GM11168 (cell line): Measurements from ENCODE around the gene CENPX.
"Not testable (repeated sequence)": the region's sequence is repeated elsewhere in the genome, so short reads cannot be mapped to it uniquely, and the experiment has no call there.

Source experiments
- in situ Hi-C: fragments of 300-500 bp; cut with MboI; formaldehyde crosslinking; loops from one replicate; pipeline ENCODE4 v1.12.0; 2022; ENCODE audit warnings: low sequenced_read_pairs; ENCODE audit not compliant: unreplicated experiment

Gene CENPX

DNA sequence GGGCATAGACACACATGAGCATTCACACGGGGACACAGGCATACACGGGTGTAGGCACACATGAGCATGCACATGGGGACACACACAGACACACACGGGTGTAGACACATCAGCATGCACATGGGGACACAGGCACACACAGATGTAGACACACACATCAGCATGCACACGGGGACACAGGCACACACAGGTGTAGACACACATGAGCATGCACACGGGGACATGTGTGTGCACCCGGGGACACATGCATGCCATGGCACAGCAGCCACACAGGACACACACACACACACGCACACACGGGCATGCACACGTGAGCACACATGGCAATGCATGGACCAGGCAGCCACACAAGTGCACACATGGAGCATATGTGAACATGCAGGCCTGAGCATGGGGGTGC, 20.0 kb upstream of the CENPX start:
- in situ Hi-C loops, result no loop called here

DNA sequence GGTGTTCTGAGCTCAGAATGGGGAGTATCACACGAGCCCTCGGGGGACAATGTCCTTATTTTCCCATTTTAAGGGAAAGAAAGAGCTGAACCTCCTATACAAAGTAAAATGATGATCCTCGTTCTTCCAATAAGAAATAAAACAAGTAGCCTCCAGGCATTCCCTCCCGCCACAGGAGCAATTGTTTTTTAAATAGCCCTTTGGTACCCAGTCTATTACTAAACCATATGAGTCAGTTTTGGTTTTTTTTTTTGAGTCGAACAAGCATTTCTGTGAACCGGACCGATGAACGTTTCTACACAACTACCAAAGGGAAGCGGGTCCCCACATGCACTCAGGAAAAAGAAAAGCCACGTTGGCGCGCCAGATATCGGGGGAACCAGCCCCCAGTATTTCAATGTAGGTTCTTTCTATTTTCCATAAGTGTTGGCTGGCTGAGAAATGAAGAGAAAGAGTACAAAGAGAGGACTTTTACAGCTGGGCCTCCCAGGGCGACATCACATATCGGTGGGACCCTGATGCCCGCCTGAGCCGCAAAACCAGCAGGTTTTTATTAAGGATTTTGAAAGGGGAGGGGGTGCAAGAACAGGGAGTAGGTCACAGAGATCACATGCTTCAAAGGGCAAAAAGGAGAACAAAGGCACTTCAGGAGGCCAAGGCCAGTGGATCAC, 18.6 kb upstream of the CENPX start:
- in situ Hi-C loops, result no loop called here

DNA sequence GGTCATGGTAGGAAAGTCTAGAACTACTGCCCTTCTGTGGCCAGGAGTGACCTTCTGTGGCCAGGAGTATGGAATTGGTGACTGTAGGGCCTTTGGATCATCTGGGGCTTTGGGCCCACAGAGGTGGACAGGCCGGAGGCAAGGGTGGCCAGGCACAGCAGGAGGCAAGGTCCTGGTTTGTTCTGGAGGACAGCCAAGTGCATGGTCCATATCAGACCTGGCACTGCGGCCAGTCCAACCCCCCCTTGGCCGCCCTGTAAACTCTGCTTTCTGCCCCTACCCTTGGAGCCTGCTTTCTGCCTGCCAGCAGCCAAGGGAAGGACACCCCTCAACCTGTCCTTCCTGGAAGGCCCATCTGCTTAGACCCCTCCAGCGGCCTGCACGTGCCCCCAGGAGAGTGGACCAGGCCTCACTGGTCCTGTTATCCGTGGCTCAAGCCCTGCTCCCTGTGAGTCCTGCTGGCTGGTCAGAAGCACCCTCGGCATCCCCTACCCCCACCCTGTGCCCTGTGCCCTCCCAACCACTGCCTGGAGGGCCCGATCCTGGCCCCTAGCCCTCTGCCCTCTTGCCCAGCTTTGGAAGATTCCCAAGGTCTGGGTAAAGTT, 17.1 kb upstream of the CENPX start:
- in situ Hi-C loops, result no loop called here

DNA sequence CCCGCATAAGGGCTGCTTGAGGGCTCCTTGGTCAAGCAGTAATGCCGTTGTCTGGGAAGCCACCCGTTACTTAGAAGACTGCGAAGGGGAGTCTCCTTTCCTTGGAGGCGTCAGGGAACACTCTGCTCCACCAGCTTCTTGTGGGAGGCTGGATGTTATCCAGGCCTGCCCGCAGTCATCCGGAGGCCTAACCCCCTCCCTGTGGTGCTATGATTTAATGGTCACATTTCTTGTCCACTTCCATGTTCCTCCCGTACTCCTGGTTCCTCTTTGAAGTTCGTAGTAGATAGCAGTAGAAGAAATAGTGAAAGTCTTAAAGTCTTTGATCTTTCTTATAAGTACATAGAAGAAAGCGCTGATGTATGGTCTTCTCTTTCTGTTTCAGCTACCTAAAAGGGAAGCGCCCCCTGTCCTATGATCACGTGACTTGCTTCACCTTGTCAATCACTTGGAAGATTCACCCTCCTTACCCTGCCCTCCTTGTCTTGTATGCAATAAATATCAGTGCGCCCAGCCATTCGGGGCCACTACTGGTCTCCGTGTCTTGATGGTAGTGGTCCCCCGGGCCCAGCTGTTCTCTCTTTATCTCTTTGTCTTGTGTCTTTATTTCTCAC, 16.2 kb upstream of the CENPX start:
- in situ Hi-C loops, result not testable (repeated sequence)

DNA sequence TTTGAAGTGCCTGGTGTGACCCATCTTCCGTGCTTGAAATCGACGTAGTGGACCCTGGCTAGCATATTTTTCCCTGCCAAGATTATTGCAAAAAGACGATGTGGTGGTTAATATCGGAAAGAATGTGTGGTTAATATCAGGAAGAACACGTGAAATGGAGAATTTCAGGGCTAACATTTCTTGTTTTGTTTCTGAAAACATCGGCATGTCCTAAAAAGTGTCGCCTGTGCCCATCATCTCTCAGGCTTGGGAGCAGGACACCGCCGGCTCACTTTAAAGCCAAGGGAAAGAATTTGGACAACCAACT, 15.2 kb upstream of the CENPX start:
- in situ Hi-C loops, result no loop called here

DNA sequence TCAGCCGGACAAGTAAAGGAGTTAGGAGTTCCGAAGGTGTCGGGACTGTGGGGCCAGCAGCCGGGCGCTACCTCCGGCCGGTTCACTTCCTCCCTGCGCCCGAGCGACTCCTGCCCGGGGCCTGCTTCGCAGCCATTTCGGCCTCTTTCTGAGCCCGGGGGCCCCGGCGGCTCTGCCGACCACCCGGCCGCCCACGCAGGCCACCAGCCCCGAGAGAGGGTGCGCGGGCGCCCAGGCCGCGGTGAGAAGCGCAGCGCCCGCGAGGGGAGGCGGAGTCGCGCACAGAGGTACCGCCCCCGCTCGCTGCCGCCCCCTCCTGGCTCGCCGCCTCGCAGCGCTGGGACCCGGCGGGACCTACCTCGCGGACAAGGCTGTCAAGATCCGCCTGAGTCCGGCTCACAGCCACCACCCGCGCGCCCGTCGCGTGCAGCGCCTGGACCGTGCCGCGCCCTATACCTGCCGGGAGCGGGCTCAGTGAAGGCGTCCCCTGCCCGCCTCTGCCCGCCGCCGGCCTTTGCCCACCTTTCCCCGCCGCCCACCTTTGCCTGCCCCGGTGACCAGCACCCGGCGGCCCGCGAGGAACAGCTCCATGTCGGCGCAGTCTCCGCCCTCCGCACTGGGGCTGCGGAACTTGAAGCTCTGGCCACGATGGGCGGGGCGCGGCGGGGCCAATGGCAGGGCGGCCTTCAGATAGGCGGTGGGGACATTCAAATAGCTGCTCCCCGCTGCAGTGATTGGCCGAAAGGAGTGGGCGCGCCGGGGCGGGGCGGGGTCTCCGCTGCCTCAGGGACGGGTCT, 14.6 kb upstream of the CENPX start, which contains the start of gene DCXR:
Gene DCXR (minus strand): TSS at position 606 of the 797 bp plus-strand sequence. CDS start 15 bp downstream, at position 591.
- in situ Hi-C loops, result no loop called here

DNA sequence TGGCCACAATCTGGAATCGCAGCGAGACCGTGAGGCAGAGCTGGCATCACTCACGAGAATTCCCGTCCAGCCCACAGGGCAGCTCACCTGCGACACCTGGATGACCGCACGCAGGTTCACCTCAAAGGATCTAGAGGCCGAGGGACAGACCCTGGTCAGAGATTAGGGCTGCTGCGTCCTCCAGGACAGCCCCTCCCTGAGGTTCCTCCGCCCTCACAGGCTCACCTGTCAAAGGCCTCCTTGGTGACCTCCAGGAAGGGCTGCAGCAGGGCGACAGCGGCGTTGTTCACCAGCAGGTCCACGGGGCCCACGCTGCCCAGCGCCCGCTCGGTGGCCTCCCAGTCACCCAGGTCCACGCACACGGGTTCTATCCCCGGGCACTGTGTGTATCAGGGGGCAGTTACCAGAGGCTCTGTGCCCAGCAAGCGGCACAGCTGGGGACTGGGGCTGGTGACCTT, 14.0 kb upstream of the CENPX start:
- in situ Hi-C loops, result no loop called here

DNA sequence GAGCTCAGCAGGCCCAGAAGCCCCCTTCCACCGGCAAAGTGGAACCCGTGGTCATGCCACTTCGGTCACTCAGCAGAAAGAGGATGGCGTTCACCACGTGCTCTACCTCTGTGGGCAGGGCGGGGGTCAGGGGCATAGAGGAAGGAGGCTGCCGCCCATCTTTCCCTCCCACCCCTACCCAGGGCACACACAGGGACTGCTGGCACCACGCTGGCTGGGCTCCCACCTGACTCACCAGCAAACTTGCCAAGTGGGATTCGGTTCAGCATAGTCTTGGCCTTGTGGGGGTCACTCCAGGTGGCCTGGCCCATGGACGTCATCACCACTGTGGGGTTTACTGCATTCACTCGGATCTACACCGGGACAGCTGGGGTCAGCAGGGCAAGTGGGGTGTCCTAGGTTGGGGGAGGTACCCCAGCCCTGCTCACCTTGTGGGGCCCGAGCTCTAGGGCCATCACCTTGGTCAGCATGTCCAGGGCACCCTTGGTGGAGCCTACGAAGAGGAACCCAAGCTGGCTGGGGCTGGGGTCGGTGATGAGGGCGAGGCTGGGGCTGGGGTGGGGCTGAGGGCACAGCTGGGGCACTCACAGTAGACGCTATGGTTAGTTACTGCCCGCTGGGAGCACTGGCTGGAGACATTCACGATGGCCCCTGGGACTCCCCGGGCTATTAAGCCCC, 13.4 kb upstream of the CENPX start:
- in situ Hi-C loops, result no loop called here

DNA sequence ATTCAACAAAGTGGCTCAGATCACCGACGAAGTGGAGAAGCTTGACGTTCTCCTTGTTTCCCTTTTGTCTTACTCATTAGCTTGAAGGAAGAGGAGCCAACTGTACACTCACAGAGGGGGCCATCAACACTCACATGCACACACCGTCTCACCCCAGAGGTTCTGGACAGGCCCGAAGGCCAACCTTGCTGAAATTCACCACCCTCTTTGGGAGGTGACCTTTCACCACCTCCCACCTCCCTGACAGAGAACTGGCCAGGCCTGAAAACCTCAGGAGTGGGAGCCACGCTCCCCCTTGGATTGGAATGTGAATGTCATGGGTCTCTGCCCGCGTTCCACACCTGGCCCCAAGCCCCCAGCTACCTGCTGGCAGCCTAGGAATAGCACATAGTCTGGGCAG, 12.8 kb upstream of the CENPX start:
- in situ Hi-C loops, result no loop called here

DNA sequence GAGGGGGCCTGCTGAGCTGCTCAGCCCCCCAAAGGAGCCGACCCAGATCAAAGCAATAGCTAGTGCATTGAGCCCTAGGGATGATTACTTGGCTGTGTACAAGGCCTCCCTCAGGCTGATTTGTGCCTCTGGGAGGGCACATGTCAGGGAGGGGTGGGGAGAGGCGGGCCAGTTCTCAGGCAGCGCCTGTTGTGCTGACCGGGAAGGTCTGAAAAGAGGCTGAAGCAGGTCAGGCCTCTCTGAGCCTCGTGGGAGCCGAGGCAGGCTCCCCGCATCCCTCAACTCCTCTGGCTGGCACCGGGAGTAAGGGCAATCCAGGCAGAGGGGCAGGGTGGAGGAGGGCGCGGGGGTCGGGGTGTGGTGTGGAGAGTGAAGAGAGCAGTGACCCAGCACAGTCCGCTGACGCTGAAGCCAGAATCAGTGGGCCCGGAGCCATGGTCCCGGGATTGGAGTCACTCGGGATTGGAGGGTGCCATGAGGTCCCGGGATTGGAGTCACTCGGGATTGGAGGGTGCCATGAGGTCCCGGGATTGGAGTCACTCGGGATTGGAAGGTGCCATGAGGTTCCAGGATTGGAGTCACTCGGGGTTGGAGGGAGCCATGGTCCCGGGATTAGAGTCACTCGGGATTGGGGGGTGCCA, 11.8 kb upstream of the CENPX start:
- in situ Hi-C loops, result no loop called here

DNA sequence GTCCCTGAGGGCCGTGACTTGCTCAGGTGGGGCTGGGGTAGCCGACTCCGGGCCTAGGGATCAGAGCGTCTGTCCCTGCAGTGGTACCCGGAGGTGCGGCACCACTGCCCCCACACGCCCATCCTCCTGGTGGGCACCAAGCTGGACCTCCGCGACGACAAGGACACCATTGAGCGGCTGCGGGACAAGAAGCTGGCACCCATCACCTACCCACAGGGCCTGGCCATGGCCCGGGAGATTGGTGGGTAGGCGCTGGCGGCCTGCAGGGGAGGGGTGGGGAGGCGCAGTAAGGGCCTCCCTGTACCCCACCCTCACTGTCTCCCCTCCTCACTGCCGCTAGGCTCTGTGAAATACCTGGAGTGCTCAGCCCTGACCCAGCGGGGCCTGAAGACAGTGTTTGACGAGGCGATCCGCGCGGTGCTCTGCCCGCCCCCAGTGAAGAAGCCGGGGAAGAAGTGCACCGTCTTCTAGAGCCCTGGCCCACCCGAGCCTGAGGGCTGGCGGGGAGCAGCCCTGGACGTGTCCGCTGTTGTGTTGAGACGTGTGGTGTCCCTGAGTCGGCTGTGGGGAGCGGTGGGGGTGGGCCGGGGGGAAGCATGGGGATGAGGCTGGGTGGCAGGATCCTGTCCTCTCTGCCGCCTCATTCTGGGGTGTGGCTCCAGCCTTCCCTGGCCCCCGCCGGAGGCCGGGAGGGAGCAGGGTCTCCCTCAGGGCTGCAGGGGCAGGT, 10.8 kb upstream of the CENPX start:
- in situ Hi-C loops, result no loop called here

DNA sequence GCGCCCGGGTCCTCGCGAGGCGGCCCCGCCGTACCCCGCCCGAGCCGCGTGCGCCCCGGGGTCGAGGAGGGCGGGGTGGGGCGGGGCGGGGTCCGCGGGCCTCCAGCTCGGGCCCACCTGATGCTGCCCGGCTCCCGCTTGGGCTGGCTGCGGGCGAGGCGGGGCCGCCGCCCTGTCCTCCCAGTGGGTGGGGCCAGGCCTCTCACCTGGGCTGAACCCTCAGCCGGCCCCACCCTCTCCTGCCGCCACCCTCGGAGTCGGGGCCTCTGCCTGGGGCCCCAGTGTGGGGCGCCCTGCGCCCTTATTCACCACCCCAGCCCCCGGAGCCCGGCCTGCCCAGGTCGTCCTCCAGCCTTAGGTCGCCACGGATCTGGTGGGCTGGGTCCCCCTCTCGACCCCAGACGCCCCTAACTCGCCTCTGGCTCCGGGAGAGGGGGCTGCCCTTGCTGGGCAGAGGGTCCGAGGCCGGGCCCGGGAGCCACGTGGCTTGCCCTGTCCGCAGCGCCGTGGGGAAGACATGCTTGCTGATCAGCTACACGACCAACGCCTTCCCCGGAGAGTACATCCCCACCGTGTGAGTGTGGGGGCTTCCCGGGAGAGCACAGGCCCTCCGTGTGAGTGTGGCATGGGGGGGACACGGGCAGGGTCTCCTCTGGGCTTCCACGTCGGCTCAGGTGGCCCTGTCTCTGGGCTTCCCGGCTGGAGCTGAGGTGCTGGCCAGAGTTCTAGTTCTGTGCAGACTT, 9.4 kb upstream of the CENPX start:
- in situ Hi-C loops, result no loop called here

DNA sequence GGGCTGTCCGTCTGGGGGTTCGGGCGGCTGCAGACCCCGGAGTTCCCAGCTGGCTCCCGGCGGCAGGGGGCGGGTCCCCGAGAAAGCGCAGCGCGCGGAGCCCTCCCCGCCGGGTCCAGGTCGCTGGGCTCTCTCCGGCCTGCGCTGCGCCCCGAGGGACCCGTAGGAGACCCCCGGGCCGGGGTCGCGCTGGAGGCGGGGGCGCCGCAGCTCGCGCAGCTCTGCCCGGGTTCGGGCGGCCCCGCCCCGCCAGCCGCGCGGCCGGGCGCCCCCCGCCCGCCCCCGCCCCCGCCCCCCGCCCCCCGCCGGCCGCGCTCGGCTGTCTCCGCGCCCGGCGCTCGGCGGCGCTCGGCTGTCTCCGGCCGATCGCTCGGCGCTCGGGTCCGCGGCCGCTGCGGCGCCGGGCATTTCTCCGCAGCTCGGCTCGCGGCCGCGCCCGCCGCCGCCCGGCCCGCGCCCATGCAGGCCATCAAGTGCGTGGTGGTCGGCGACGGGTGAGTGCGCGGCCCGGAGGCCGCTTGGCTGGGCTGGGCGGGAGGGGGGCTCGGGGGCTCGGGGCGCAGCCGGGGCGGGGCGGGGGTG, 8.7 kb upstream of the CENPX start, which contains the start of gene RAC3:
Gene RAC3 (plus strand): TSS at position 376 of the 582 bp plus-strand sequence. CDS start 84 bp downstream, at position 460.
- in situ Hi-C loops, result no loop called here

DNA sequence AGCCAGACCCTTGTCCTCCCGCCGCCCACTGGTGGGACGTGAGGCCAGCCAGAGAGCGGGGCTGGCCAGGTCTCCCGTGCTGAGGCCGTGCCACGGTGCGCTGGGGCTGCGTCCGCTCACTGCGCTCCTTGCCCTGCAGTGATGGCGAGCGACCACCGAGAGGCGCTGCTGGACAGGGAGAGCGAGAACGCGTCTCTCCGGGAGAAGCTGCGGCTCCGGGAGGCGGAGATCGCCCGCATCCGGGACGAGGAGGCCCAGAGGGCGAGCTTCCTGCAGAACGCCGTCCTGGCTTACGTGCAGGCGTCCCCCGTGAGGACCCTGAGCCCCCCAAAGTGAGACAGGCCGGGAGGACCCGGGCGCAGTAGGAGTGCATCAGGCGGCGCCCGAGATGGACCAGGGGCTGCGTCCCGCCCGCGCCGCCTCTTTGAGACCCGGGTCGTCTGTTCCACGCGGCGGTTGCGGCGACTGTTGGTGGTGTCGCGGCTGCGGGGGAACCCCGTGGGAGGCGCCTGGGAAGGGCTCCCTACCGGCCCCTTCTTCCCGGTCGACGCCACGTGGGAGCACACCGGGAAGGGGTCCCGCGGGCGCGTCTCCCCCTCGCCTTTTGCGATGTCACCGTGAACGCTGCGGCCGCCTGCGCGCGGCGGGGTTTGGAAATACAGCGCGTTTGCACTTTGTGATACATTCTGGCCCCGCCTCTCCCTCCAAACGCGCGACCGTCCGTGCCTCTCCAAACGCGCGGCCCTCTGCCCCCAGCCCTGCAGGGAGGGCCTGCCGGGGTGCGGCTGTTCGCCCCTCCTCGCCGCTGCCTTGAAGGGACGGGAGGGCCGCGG, 8.0 kb upstream of the CENPX start:
- in situ Hi-C loops, result no loop called here

DNA sequence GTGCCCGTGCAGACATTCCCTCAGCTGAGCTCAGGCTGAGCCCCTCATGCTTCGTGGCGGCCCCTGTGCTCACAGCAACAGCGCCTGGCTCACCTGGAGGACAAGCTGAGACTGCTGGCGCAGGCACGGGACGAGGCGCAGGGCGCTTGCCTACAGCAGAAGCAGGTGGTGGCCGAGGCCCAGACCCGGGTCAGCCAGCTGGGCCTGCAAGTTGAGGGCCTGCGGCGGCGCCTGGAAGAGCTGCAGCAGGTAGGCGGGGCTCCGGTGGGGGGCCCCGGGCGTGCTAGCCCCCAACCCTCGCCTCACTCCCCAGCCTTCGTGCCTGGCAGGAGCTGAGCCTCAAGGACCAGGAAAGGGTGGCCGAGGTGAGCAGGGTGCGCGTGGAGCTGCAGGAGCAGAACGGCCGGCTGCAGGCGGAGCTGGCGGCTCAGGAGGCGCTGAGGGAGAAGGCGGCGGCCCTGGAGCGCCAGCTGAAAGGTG, 7.4 kb upstream of the CENPX start:
- in situ Hi-C loops, result no loop called here

DNA sequence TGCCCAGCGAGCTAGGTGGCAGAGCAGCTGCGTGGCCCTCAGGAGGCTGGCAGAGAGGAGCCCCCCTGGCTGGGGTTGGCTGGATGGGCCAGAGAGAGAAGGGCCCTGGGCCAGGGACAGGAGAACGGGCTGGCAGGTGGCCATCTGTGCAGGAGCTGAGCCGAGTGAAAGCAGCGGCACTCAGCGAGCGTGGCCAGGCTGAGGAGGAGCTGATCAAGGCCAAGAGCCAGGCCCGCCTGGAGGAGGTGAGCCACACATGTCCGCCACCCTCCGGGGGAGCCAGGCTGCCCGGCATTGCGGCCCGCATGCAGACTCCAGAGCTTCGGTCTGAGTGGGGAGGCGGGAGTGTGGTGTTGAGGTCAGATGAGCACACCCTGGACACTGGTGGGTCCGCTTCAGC, 6.7 kb upstream of the CENPX start:
- in situ Hi-C loops, result no loop called here

DNA sequence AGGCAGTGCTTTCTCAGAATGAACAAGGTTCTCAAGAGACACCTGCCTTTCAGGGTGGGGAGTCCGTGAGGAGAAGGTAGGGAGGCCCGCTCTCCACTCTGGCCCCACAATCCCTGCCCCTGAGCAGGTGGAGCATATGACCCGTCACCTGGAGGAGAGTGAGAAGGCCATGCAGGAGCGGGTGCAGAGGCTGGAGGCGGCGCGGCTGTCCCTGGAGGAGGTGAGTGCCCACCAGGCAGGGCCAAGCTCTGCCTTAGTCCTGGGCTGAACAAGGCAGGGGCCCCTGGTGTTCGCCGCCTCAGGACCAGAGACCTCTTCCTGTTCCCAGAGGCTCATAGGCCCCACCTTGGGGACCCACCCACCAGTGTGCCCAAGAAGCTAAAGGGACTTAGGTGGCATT, 6.3 kb upstream of the CENPX start:
- in situ Hi-C loops, result no loop called here
